Activated CD4-positive, alpha-beta T cell treated with anti-CD3 and anti-CD28 coated beads, Interleukin-2, amount 50 U/mL, for 48 hours (primary cell): ENCODE measurements around the gene RNF138.
"Not testable (repeated sequence)": the region's sequence is repeated elsewhere in the genome, so short reads cannot be mapped to it uniquely, and the experiment has no call there.

ENCODE experiments used
- DNase-seq, 2 experiments: peaks; one replicate each; pipeline ENCODE4 v3.0.0-alpha.2; 2020

Gene RNF138

DNA sequence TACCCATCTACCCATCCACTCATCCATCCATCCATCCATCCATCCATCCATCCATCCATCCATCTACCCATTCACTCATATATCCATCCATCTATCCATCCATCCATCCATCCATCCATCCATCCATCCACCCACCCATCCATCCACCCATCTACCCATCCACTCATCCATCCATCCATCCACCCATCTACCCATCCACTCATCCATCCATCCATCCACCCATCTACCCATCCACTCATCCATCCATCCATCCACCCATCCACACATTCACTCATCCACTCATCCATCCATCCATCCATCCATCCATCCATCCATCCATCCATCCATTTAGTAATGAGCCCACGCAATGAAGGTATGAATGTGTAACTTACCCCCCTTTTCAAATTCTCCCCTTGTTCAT, 85.1 kb downstream of the RNF138 start:
- DNase-seq, result not testable (repeated sequence)

DNA sequence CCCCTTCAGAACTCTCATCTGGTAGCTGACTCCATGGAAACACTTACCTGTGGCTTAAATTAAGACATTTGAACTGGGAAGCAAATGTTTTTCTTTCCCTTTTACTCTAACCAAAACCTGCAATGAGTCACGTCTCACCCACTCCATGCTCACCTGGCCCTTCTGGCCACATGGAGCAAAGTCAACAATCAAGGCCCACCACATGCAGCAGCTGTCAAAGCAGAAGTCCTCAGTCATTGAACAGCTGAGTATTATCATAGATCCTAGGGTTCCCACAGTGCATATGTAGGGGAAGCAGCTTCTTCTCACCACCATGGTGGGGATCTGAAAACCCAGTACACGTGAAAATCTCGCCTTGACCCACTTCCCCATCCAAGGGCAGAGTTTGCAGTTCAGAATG, 85.9 kb downstream of the RNF138 start:
- DNase-seq, result no peak
